GM19239 (cell line): ENCODE data around the gene ALCAM.

Experiments
- DNase-seq: peaks from one replicate; pipeline ENCODE4 v3.0.0; 2011; ENCODE audit warnings: low spot score; ENCODE audit not compliant: insufficient read length
- FAIRE-seq: peaks from 2 replicates; lab custom pipeline; 2011; peaks lifted over from hg19 to GRCh38; lab: Jason Lieb, UNC

Gene ALCAM

DNA sequence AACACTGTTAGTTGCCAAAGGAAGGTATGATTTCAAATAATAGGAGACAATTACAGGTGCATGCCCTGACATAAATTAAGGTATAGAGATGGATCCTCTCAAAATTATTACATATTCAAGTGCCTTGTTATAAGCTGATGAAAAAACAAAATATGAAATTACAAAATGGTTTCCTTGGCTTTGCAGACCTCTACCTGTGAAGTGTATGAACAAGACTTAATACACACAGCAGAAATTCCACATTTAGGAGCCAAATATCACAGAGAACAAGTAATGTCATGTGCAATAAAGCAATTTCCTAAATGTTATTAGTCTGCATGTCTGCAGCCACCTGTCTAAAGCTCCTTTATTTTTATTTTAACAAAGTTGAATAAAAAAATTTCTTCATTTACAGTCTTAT, 151.5 kb downstream of the ALCAM start:
- FAIRE-seq = no peak

DNA sequence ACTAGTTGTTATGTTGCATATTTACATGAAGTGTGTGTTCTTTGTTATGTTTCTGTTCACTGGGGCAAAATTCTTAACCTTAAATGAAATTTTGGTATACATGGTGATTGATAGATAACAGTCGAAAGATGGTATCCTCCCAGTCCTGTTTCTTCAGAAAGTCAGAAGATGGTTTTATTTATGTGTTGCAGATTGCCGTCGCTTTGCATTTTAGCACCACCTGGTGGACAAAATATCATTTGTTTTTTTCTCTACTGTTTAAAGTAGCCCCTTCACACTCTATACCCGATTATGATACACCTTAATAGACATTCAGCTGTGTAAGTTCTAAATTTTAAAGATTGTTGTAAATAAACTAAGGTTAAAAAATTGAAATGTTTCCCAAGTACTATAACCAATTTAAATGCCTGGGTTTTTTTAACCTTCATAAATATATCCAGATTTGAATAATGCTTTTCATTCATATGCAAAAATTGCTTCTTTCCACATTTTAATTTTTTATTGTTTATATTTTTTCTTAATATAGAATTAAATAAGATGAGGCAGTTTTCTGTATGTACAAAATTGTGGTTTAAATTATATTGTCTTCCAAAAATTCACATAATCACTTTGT, 152.2 kb downstream of the ALCAM start:
- FAIRE-seq (peak; percentile 90), DNase-seq (peak; percentile 14)

More for the DNA sequence above, 151.5 kb downstream of the ALCAM start:
- DNase-seq = no peak

DNA sequence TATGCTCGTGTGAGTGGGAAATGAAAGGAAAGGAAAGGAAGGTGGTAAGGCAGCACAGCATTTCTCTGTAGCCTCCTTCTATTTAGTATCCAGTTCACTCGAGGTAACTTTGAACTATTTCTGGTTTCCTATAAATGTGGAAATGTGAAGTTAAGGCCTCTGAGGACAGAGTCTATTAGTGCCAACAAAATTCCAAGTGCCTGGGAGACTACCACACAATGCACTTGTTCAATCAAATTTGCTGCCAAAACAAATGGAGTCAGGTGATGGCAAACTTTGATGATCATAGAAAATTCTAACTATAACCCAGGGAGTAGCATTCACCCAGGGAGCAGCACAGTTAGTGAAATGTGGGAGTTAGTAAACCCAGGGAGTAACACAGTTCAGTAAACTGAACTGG, 155.1 kb downstream of the ALCAM start:
- FAIRE-seq = no peak

DNA sequence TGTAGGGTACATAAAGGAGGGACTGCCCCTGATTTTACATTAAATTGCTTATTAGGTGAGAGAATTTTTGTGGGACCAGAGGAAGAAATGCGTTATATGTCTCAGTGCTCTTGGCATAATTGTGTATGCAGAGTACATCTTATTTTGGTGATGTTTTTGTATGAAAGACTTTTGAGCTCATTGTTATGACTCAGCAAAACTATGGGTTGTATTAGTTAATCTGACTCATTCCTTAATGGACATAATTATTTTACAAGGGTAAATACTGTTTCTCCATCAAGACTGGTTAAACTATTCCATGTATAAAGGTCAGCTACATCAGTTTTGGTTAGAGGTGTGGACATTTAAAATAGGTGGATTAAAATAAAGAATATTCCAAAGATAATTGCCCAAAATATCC, 156.8 kb downstream of the ALCAM start:
- DNase-seq = no peak
- FAIRE-seq = no peak

More for the DNA sequence above, 155.1 kb downstream of the ALCAM start:
- no peak for DNase-seq

DNA sequence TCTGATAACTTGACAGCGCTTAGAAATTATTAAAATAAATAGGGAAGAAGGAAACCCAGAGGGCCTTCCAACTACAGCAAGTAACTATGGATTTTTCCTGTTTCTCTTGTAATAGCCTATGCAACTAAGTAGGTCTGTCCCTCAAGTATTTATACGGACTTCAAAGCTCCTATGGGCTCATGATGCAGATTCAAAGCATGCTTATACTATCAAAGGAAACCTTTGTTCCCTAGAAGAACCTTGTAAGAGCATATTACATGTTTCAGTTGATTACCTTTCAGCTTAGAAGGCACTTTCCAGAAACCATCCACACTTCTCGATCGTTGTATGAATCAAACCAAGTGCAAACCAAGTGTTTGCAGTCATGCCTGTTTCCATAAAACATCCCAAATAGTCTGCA, 158.8 kb downstream of the ALCAM start:
- FAIRE-seq = peak; percentile 71
- no peak for DNase-seq

DNA sequence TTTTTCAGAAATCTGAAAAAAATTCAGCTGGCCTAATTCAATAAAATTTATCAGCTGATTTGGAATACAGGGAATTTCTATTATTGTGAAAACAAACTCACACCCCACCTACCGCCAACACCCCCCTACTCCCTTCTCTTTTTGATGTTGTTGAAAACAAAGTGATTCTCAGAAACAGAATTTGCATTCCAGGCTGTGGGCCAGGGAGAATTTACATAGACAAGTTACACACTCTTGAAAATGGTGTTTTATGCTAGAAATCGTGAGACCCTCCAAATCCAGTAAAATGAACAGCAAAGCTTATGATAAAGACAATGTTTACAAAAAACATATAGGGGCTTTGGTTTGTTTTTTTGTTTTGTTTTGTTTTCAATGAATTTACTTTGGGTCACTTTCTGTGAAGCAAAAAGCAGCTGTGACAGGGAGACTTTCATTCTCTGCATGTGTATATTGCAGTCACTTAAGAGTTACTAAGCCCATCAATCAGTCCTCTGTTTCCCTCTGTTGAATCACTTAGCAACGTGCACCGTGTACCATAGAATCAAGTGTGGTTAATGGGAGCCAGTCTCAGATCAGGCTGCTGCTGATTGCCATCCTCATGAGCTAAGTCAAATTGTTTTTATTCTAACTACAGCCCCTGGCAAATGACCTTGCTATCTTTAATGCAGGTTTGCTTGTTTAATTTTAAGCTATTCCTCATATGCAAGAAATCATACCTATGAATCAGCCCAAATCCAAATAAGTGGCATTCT, 159.8 kb downstream of the ALCAM start:
- no peak for FAIRE-seq
- DNase-seq = no peak

DNA sequence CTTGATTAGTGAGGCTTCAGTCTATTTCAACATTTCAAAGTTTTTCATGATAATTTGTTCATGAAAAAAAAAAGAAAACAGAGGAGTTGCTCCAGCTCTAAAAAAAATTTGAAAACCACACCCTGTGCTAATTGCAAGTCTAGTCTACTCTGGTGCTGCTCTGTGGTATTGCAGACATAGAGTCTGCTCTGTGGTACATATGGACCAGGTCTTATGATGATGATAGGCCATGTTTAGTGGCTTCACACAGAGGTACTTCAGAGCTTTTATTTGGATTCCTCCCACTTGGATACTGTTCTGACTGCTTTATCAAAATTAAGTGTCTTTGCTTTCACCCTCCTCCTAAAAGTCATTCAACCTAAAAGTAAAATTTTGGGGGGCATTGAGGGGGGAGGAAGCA, 160.8 kb downstream of the ALCAM start:
- FAIRE-seq = no peak
- DNase-seq = no peak

DNA sequence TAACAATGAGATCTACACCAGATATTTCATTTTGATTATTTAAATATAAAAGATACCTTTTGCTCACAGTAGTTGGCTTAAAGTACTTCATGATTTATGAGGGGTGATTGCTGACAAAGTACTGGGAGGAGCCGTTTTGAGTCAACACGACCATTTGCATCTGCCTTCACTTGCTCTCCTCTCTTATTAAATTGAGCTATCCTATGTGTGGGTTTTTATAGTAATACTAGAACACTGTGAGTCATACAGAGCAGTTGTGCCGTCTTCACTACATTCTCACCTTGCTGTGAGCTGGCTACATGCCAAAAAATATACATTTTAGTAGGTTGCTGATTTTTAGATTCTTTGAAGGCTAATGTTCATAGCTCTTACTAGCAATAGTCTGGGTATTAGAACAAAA, 161.2 kb downstream of the ALCAM start:
- FAIRE-seq (no peak), DNase-seq (no peak)

DNA sequence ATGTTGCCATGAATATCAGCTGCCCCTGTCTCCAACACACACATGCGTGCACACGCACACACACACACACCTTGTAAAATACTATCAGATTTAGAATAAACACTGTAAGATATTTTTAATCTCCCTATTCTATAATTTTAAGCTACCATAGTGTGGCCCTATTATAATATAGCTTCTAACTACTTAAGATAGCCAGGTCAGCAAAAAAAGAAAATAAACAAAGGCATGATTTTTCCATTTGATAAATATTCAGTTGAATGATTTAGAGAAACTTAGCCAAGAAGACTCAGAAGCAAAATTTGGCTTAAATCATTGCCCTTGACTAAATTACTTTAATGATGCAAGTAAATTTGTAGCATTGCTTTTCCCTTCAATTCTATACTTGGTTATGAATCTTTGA, 162.2 kb downstream of the ALCAM start:
- DNase-seq = no peak
- no peak for FAIRE-seq

DNA sequence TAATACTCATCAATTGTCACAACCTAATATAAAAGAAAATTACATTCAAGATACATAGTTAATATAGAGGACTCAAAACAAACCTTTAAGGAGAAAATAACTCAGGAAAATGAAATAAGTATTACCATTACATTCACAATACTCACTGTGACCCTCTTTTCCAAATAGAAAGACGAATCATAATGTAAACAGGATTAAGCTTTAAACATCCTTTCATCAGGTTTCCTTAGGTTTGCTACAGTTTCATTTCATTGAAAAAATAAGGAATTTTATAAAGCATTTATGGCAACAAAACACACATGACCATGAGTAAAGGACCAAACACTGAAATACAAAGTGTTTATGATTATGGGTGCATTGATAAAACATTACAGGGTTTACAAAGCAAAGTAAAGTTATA, 162.7 kb downstream of the ALCAM start:
- no peak for DNase-seq
- no peak for FAIRE-seq

DNA sequence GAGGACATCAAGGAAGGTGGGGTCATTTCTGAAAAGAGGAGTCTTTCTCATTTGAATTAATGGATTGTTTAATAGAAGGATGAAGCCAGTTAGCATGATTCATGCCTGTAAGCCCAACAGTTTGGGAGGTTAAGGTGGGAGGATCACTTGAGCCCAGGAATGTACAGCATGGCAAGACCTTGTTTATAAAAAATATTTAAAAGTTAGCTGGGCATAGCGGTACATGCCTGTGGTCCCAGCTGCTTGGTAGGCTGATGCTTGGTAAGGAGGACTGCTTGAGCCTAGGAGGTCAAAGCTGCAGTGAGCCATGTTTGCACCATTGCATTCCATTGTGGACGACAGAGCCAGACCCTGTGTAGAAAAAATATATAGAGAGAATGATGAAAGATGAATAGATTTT, 165.5 kb downstream of the ALCAM start:
- FAIRE-seq (no peak), DNase-seq (no peak)

DNA sequence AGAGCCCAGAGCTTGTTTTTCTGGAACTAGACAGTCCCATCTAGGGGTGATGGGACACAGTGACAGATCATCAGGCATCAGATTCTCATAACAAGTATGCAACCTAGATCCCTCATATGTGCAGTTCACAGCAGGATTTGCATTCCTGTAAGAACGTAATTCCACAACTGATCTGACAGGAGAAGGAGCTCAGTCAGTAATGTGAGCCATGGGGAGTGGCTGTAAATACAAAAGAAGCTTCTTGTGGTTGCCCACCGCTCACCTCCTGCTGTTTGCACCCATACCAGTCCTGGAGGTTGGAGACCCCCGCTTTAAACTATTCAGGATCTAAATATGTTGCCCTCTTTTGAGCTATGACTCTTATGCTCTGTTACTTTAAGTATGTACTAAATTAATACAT, 167.3 kb downstream of the ALCAM start:
- no peak for FAIRE-seq
- no peak for DNase-seq

DNA sequence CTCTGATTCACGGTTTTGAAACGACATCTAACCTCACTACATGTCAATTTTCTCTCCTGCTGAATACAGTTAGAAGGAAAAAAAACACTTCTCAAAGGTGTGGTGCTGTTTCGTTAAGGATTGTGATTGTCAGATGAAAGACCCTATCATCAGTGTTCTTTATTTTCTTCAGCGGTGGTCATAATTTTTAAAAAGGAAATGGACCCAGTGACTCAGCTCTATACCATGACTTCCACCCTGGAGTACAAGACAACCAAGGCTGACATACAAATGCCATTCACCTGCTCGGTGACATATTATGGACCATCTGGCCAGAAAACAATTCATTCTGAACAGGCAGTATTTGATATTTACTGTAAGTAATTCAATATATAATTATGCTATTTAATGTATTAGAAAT, 167.8 kb downstream of the ALCAM start:
- DNase-seq (no peak), FAIRE-seq (no peak)

DNA sequence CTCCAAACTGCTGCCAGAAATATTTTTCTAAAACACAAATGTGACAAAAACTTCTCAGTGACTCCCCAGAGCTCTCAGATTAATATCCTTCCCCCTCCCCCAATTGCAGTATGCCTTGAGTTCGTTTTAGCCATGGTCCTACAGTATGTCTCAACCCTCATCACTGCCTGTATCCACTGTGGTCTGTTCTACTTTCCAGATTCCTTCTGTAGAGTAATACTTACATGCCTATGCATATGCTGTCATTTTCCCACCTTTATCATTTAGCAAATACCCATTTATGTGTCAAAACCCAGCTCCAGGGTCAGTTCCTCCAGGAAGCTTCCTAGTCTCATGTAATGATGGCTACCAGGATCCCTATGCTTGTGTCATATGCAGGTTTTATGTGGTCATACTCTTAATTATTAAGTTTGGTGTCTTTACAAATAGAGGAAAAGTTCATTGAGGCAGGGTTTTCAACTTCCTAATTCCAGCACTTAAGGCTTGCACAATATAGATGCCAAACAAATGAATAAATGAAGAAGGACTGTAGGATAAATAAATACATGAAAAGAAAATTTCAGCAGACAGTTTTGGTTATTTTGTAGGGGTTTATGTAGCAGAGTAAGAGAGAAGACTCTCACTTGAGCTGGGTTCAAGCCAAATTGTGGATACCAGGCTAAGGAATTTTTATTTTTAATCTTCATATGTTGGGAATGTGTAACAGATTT, 170.8 kb downstream of the ALCAM start:
- DNase-seq (no peak), FAIRE-seq (no peak)

DNA sequence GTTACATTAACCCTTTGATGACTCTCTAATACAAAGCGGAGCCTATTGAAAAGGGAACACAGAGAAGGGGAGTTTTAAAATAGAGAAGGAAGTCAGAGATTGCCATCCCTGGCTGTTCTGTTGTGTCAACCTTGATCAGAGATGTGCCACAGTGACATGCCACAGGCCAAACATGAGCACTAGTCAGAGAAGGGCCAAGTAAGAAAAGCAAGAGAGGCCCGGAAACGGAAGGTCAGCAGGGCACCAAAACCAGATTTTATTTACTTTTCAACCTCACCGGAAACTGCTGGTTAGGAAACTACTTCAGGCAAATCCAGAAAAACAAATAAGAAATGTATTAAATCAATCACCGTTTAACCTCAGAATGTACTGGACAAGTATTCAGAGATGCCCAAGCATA, 171.8 kb downstream of the ALCAM start:
- FAIRE-seq = no peak

DNA sequence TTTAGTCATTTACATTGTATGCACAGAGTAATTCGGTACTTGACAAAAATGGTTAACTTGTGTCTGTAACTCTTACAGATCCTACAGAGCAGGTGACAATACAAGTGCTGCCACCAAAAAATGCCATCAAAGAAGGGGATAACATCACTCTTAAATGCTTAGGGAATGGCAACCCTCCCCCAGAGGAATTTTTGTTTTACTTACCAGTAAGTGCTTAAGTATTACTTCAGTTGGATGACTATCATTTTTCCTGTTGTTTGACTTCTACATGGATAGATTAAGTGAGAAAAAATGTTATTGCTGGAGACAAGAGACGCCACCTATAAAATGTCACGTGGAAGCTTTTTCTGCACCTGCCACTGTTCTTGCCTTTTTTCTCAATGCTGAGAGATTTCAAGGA, 173.2 kb downstream of the ALCAM start:
- DNase-seq (no peak), FAIRE-seq (no peak)

More for the DNA sequence above, 171.8 kb downstream of the ALCAM start:
- DNase-seq = no peak

DNA sequence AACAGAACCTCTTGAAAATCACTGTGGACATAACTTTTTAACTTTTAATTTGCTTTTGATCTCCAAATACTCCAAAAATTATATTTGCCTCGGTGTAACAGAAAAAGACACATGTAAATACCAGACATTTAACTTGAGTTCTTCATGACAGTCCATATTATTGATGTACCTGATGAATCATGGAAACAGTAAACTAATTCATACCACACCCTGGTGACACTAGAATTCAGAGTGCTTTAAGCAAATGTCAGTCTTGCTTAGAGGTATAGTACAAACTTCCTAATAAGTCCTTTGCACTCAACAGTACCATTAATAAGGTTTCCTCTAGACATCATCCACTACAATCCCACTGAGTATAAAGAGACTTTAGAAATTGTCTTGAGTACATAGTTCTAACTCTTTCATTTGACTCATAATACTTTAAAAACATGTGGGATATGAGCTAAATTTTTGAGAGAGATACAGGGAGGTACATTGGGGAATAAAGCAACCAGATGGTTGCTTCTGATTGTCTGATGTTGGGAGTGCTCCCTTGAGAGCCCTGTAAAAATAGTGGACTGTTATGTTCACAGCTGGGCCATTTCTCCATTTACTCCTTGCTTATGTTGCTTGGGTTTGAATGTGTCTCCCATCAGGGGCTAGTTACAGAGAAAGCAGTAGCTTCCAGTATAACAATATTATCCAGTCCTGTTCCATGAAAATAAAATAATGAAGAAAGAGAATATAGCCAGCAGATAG, 175.7 kb downstream of the ALCAM start:
- no peak for DNase-seq
- FAIRE-seq = no peak

DNA sequence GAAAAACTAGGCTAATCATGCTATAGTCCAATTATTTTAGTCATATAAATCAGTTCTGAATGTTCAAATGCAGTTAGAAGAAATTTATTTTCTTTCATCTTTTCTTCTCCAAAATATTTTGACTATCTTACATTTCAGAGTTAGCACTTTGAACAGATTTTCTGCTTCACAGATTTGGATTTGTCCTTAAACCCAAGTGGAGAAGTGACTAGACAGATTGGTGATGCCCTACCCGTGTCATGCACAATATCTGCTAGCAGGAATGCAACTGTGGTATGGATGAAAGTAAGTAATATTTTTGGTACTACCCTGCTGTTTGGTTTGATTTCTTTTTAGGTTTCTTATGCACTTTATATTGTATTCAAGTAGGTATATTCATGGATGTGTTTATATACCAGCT, 178.3 kb downstream of the ALCAM start:
- FAIRE-seq = no peak
- no peak for DNase-seq

DNA sequence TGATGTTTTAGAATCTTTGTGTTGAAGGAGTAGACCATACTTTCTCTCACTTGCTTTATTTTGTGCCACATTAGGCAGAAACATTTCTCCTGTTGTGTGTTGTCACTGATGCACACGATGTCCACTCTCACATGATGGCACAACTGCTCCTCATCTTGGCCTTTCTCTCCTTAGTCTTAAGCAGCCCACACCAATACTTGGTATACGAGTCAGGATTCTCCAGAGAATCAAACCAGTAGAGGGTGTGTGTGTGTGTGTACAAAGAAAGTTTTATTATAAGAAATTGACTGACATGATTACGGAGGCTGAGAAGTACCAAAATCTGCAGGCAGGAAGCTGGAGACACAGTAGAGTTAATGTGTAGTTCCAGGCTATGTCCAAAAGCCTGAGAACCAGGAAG, 187.1 kb downstream of the ALCAM start:
- FAIRE-seq (no peak), DNase-seq (no peak)

DNA sequence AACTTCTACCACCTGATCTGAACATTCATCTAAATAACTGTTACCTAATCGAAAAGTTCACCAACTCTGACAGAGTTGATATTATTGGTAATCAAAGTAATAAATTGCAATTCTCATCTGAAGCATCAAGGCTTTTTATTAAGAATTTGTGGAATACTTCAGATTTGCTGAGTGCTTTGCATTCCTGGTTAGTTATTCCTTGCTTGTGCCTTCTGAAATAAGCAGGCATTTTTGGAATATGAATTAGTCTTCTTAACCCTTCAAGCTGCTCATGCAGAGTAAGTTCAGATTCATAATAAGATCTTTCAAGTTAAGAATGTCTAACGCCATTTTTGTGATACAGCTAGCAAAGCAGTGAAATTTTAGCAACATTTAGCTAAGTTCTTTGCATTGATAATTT, 188.5 kb downstream of the ALCAM start:
- no peak for FAIRE-seq

DNA sequence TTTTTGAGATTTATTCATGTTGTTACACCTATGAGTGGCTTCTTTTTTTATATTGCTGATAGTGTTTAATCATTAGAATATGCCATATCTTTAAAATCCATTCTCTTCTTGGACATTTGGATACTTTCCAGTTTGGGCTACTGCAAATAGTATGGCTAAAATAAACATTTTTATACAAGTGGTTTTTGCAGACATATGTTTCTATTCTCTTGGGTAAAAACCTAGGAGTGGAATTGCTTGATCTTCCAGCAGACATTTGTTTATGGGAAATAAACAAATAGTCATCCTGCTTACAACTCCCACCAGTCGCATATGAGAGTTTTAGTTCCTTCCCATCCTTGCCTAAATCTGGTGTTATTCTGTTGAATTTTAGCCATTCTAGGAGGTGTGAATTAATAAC, 193.1 kb downstream of the ALCAM start:
- FAIRE-seq (no peak), DNase-seq (no peak)

More for the DNA sequence above, 188.5 kb downstream of the ALCAM start:
- DNase-seq = no peak
